ENCODE data around the gene CMTM2. TPM values are rescaled to one million over a fixed set of nuclear protein-coding genes. Genes with fewer than 3 reads are reported as not detected.

Gene CMTM2
- total RNA-seq, 1 experiment from 2014 or later, result not detected

GRCh38 chr16:66554495-66554894, 24.8 kb upstream of the CMTM2 start:
- H3K4me3 ChIP-seq (ENCODE audit: low read depth in 2 of 2, low read length in 2 of 2), result no peak overlapping the region
- DNase-seq (ENCODE audit: low read depth, low spot score) (no peak), ATAC-seq (no peak)
- no peaks in the 10 kb centered on the region for H3K27me3 ChIP-seq (ENCODE audit: control insufficient read depth, insufficient read depth, low read length)
- TF ChIP-seq CTCF (IDR thresholded peaks at IDR 0.05) (no peak), POLR2AphosphoS5 (IDR thresholded peaks at IDR 0.05; ENCODE audit: low read depth, low read length) (no peak), SIN3A (IDR thresholded peaks at IDR 0.05; ENCODE audit: borderline replicate concordance, insufficient read depth, low read depth, low read length) (no peak), REST (IDR thresholded peaks at IDR 0.05; ENCODE audit: insufficient read depth in 1 of 2, low read depth in 2 of 2, low read length in 1 of 2) (no peak), TCF7L2 (IDR thresholded peaks at IDR 0.05; ENCODE audit: low read depth, low read length) (no peak)
- ChIA-PET POLR2A (no interaction called here), CTCF (no interaction called here)
- intact Hi-C loops (cut with micrococcal nuclease; ENCODE audit: unreplicated experiment), result no loop called here
- peaks cover 6% of the 10 kb centered on the region for H3K36me3 ChIP-seq (ENCODE audit: control insufficient read depth, insufficient read depth, low read length)
- no peak overlapping the region for H3K27ac ChIP-seq (ENCODE audit: low read length)
- in situ Hi-C loops (cut with HindIII; ENCODE audit: low pct_unique_long_range_greater_than_20kb, low sequenced_read_pairs), result no loop called here
- BruUV-seq (replicated peaks), result no TSS peak
- H3K9me3 ChIP-seq (ENCODE audit: control insufficient read depth, insufficient read depth, low read depth, low read length), result no peaks in the 10 kb centered on the region
- peaks cover 31% of the 10 kb centered on the region for H3K4me1 ChIP-seq (ENCODE audit: control insufficient read depth, insufficient read depth, low read length)

GRCh38 chr16:66560107-66560506, 19.2 kb upstream of the CMTM2 start:
- ATAC-seq, result no peak
- DNase-seq (ENCODE audit: low read depth, low spot score), result no peak
- TF ChIP-seq CTCF (IDR thresholded peaks at IDR 0.05) (no peak), REST (IDR thresholded peaks at IDR 0.05; ENCODE audit: insufficient read depth in 1 of 2, low read depth in 2 of 2, low read length in 1 of 2) (no peak), SIN3A (IDR thresholded peaks at IDR 0.05; ENCODE audit: borderline replicate concordance, insufficient read depth, low read depth, low read length) (no peak), POLR2AphosphoS5 (IDR thresholded peaks at IDR 0.05; ENCODE audit: low read depth, low read length) (no peak), TCF7L2 (IDR thresholded peaks at IDR 0.05; ENCODE audit: low read depth, low read length) (no peak)
- Histone ChIP-seq H3K36me3 (ENCODE audit: control insufficient read depth, insufficient read depth, low read length) (peaks cover 12% of the 10 kb centered on the region), H3K4me1 (ENCODE audit: control insufficient read depth, insufficient read depth, low read length) (no peaks in the 10 kb centered on the region), H3K27me3 (ENCODE audit: control insufficient read depth, insufficient read depth, low read length) (no peaks in the 10 kb centered on the region), H3K4me3 (ENCODE audit: low read depth in 2 of 2, low read length in 2 of 2) (no peak overlapping the region), H3K9me3 (ENCODE audit: control insufficient read depth, insufficient read depth, low read depth, low read length) (no peaks in the 10 kb centered on the region), H3K27ac (ENCODE audit: low read length) (no peak overlapping the region)
- BruUV-seq (replicated peaks), result no TSS peak
- intact Hi-C loops (cut with micrococcal nuclease; ENCODE audit: unreplicated experiment), result no loop called here
- ChIA-PET POLR2A (no interaction called here), CTCF (no interaction called here)
- in situ Hi-C loops (cut with HindIII; ENCODE audit: low pct_unique_long_range_greater_than_20kb, low sequenced_read_pairs), result no loop called here

All from Panc1 (cell line).